ENCODE measurements around the gene INTS3.
"Not testable (repeated sequence)": the region's sequence is repeated elsewhere in the genome, so short reads cannot be mapped to it uniquely, and the experiment has no call there.

INTS3 gene

GRCh38 chr1:153779781-153780541 is 52.1 kb downstream of the INTS3 start:
- DNase-seq = no peak

- no peak for DNase-seq
Observed at GRCh38 chr1:153780551-153780950, 52.7 kb downstream of the INTS3 start.

GRCh38 chr1:153782648-153783047 is 54.8 kb downstream of the INTS3 start:
- DNase-seq = not testable (repeated sequence)

GRCh38 chr1:153783233-153784190 is 55.7 kb downstream of the INTS3 start:
- DNase-seq = peak; percentile 96

GRCh38 chr1:153786038-153786790 is 58.4 kb downstream of the INTS3 start:
- no peak for DNase-seq

GRCh38 chr1:153789478-153790034 is 61.7 kb downstream of the INTS3 start:
- DNase-seq = peak; percentile 44

DNA sequence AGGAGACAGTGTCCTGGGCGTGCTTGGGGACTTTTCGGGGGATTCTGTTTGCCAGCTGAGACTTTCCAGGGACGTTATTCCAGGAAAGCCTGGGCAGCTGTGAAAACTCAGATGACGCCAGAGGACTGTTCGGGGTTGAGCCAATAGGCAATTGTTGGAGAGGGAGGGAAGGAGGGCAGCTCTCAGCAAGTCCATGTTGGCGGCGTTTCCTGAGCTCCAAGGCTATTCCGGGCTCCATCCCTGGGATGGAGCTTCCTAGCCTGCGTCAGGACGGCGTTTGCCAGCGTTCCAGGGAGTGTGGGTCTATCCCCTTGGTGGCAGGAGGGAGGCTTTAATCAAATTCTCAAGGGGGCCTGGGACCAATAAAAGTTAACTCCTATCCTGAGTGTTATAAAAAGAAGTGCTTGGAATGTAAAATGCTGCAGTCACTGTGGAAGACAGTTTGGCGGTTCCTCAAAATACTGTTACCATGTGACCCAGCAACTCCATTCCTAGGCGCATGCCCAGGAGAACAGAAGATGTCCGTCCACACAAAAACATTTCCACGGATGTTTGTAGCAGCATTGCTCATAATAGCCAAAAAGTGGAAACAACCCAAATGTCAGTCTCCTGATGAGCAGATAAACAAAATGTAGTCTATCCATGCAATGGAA is 62.6 kb downstream of the INTS3 start:
- peak; percentile 72 for DNase-seq

- peak; percentile 93 for DNase-seq
Observed at GRCh38 chr1:153790966-153791647, 63.3 kb downstream of the INTS3 start.

DNA sequence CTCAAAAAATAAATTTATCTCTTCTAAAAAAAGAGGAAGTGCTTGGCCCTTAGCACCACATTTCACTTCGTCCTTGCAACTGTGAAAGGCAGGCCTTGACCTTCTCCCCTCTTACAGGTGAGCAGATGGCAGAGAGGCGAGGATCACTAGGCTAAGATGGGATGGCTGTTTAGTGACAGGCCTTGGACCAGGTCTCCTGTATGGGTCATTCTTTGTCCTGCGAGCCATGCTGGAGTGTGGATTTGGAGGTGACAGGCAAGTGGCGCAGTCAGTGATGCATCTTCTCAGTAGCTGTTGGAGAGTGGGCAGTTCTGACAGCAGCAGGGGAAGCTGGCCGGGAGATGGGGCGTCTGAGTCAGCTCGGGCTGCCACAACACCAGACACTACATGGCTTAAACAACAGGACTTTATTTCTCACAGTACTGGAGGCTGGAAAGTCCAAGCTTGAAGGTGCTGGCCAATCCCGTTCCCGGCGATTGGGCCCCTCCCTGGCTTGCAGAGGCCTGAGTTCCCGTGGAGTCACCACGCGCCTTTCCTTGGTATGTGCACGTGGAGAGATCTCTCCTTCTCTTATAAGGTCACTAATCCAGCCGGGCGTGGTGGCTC is 63.9 kb downstream of the INTS3 start:
- peak; percentile 46 for DNase-seq

DNA sequence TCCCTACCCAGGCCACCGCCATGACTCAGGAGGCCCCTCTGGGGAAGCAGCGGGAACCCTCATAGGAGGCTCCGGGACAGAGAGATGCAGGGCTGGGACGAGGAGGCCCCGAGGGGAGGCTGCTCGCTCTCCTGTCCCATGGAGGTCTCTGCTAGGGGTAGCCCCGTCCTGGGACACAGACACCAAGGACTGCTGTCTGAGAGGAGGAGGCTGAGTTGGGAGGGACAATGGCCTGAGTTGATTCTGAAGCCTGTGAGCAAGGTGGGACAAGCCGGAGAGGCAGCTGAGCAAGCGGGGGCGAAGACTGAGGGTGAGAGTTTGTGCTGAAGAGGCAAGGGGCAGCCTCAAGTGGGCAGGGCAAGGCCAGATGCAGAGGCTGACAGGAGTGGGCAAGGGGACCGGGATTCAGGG is 64.8 kb downstream of the INTS3 start:
- DNase-seq = no peak

DNA sequence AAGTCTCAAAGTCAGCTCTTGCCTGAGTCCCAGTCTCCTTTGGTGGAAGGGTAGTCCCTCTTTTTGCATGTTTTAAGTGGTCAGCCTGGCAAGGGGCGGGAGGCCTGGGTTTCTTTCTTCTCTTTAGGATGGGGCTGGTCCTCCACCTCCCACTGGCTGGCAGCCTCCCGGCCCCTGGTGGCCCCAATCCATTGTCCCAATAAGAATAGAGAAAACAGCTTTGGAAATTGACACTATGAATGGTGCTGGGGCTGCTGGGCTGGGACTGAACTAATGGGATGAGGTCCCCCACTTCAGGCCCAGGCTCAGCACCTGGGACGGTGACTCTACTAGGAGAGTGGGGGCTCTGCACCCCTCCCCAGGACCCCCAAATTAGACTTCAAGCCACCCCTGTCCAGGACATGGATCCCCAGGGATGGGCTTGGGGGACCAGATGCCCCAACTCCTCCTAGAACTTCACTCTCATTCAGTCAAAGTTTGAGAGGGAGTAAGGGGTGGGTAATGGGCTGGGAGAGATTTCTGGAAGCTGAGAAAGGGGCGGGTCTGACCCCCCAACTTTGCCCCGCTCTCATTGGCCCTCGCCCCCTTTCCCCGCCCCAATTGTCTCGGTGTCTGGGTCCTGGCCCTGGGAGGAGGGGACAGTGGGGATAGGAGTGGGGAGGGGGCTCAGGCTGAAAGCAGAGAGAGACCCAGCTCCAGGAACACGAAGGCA is 65.6 kb downstream of the INTS3 start:
- no peak for DNase-seq

- DNase-seq = no peak
Observed at GRCh38 chr1:153793973-153794615, 66.2 kb downstream of the INTS3 start.

DNA sequence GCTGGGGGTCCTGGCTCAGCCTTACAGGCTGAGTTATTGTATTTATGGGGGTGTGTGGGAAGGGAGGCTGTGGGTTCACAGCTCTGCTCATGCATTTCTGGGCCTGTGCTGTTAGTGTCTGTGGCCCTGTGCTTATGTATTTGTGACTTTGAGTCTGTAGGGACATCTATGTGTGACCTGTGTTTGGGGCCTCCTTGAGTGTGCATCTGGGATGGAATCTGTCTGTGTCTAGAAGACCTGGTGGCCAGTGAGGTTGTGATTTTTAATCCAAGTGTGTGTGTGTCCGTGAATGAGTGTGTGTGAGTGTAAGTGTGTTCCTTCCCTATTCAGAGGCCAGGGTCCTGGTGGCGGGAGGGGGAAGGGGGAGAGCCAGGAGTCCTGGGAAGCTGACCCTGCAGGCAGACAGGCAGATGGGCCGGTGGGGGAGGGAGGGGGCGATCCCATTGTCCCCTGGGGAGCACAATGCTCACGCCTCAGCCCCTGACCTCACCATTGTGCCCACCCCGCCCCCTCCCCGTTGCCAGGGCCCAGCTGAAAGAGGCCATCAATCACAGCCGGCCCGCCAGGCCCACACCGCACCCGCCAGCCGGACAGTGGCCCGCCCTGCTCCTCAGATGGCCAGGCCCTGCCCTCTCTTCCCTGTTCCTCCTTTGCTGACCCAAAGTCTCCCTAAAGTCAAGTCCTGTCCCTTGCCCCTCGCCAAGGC is 66.9 kb downstream of the INTS3 start:
- DNase-seq = no peak

DNA sequence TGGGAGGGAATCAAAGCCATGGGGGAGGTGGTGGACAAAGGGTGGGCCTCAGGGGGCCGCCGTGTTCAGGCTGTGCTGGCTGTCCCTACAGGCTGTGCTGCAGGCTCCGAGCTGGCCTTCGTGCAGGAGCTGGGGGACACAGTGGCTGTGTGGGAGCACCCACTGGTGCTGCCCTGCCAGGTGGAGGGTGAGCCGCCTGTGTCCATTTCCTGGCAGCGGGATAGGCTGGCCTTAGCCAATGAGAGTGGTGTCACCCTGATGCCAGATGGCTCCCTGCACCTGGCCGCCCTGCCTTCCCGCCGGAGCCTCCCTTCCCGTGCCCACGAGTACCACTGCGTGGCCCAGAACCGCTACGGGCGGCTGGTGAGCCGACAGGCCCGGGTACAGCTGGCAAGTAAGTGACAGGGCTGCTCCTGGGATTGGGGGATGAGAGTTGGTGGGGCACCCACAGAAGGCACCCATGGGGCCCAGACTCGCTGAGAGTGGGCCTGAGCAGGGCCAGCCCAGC is 67.5 kb downstream of the INTS3 start:
- no peak for DNase-seq

GRCh38 chr1:153795934-153796785 is 68.3 kb downstream of the INTS3 start:
- DNase-seq = no peak

GRCh38 chr1:153796786-153797659 is 69.2 kb downstream of the INTS3 start:
- peak; percentile 89 for DNase-seq

GRCh38 chr1:153798468-153798780 is 70.6 kb downstream of the INTS3 start:
- DNase-seq = no peak
